ENCODE results near the gene PI16.

DNA sequence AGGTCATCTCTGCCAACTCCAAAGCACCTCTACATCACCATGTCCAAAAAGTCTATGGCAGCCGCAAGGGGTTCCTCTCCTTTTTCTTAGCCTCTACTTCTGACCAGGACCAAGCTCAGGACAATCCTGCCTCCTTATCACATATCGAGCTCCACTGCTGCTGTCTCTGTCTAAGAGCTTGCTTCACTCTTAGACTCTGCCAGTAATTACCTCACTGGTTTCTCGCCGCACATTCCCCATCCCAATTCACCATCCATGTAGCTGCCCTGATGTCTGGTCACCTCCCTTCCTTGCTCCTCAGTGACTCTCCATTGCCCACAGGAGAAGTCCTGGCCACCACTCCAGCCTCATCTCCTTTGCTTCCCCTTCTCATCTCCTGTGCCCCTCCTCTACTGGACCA lies 24.1 kb upstream of the PI16 start:
- no peak for TF ChIP-seq POLR2AphosphoS5 (IDR thresholded peaks at IDR 0.05; ENCODE audit: low read depth, low read length)
- no peak for TF ChIP-seq JUND (IDR thresholded peaks at IDR 0.05)
- no peak for TF ChIP-seq RXRA (IDR thresholded peaks at IDR 0.05; ENCODE audit: borderline replicate concordance, low read depth)
- TF ChIP-seq, protein P1, sequence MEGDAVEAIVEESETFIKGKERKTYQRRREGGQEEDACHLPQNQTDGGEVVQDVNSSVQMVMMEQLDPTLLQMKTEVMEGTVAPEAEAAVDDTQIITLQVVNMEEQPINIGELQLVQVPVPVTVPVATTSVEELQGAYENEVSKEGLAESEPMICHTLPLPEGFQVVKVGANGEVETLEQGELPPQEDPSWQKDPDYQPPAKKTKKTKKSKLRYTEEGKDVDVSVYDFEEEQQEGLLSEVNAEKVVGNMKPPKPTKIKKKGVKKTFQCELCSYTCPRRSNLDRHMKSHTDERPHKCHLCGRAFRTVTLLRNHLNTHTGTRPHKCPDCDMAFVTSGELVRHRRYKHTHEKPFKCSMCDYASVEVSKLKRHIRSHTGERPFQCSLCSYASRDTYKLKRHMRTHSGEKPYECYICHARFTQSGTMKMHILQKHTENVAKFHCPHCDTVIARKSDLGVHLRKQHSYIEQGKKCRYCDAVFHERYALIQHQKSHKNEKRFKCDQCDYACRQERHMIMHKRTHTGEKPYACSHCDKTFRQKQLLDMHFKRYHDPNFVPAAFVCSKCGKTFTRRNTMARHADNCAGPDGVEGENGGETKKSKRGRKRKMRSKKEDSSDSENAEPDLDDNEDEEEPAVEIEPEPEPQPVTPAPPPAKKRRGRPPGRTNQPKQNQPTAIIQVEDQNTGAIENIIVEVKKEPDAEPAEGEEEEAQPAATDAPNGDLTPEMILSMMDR (IDR thresholded peaks at IDR 0.05): no peak
- TF ChIP-seq, protein P2, sequence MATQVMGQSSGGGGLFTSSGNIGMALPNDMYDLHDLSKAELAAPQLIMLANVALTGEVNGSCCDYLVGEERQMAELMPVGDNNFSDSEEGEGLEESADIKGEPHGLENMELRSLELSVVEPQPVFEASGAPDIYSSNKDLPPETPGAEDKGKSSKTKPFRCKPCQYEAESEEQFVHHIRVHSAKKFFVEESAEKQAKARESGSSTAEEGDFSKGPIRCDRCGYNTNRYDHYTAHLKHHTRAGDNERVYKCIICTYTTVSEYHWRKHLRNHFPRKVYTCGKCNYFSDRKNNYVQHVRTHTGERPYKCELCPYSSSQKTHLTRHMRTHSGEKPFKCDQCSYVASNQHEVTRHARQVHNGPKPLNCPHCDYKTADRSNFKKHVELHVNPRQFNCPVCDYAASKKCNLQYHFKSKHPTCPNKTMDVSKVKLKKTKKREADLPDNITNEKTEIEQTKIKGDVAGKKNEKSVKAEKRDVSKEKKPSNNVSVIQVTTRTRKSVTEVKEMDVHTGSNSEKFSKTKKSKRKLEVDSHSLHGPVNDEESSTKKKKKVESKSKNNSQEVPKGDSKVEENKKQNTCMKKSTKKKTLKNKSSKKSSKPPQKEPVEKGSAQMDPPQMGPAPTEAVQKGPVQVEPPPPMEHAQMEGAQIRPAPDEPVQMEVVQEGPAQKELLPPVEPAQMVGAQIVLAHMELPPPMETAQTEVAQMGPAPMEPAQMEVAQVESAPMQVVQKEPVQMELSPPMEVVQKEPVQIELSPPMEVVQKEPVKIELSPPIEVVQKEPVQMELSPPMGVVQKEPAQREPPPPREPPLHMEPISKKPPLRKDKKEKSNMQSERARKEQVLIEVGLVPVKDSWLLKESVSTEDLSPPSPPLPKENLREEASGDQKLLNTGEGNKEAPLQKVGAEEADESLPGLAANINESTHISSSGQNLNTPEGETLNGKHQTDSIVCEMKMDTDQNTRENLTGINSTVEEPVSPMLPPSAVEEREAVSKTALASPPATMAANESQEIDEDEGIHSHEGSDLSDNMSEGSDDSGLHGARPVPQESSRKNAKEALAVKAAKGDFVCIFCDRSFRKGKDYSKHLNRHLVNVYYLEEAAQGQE (IDR thresholded peaks at IDR 0.05; ENCODE audit: low read depth, low read length): no peak
- no peak for TF ChIP-seq TEAD4 (IDR thresholded peaks at IDR 0.05; ENCODE audit: borderline replicate concordance, insufficient read depth)
- TF ChIP-seq EZH2phosphoT487 (IDR thresholded peaks at IDR 0.05; ENCODE audit: borderline replicate concordance, low read depth): no peak
- TF ChIP-seq MXI1 (IDR thresholded peaks at IDR 0.05; ENCODE audit: low read depth, low read length): no peak
